GM21381 (cell line): ENCODE results near the gene TCP11.

Experiments used
- ATAC-seq: cut with Tn5 transposase; IDR thresholded peaks from one replicate; pipeline ENCODE4 v1.9.1; 2021; ENCODE audit warnings: mild to moderate bottlenecking, moderate library complexity; ENCODE audit not compliant: unreplicated experiment

TCP11 gene

GRCh38 chr6:35068206-35068605, 72.9 kb downstream of the TCP11 start:
- ATAC-seq = no peak
